Measurements from ENCODE around the gene CDYL2. TPM values are rescaled to one million over a fixed set of nuclear protein-coding genes. Genes with fewer than 3 reads are reported as not detected.
"Not testable (repeated sequence)": the region's sequence is repeated elsewhere in the genome, so short reads cannot be mapped to it uniquely, and the experiment has no call there.

CDYL2 gene
- total and polyA plus RNA-seq, 4 experiments from 2014 or later = 0.91 to 42.4 (median 20.0) TPM

DNA sequence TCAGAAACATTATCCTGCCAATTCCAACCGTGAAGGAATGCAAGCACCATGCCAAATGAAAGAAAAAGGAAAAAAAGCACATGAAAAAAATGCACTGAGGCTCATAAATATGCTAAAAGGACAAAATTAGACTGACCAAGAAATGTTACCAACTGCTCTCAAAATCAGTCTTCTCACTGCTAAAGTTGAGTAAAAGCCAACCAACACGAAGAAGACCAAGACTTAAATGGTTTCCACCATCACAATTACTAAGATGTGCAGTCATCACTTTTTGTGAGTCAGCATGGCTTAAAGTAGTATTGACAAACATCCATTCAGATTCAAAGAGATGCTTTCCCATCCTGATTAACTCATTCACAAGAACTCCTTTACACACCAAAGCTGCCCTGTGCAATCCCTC lies 16.4 kb downstream of the CDYL2 start:
- POLR2A ChIA-PET (ENCODE audit: partially characterized antibody) = no interaction called here
- no peak overlapping the region for H3K27ac Mint-ChIP-seq
- peaks cover 7 to 15% (median 9%) of the 10 kb centered on the region in 4 donors for H3K4me1 Mint-ChIP-seq
- Histone ChIP-seq H3K27ac (ENCODE audit: low read depth, low read length) (no peak overlapping the region), H3K27me3 (ENCODE audit: insufficient read depth, low read length) (no peaks in the 10 kb centered on the region), H3K36me3 (ENCODE audit: insufficient read depth, low read length) (no peaks in the 10 kb centered on the region), H3K4me3 (ENCODE audit: low read length in 2 of 2) (no peak overlapping the region), H3K9me3 (ENCODE audit: control insufficient read depth in 1 of 2, low read length in 2 of 2) (peaks cover 0 to 5% of the 10 kb centered on the region in 2 donors), H3K4me1 (ENCODE audit: insufficient read depth, low read length) (no peaks in the 10 kb centered on the region)
- no peak for DNase-seq
- peaks cover 2 to 23% (median 18%) of the 10 kb centered on the region in 8 donors for H3K9me3 Mint-ChIP-seq
- H3K4me3 Mint-ChIP-seq = no peak overlapping the region
- H3K36me3 Mint-ChIP-seq = peaks cover 8 to 20% of the 10 kb centered on the region in 2 donors
- intact Hi-C loops (cut with micrococcal nuclease) = no loop called here
- H3K27me3 Mint-ChIP-seq = no peaks in the 10 kb centered on the region
- CTCF ChIA-PET (ENCODE audit: partially characterized antibody) = no interaction called here

DNA sequence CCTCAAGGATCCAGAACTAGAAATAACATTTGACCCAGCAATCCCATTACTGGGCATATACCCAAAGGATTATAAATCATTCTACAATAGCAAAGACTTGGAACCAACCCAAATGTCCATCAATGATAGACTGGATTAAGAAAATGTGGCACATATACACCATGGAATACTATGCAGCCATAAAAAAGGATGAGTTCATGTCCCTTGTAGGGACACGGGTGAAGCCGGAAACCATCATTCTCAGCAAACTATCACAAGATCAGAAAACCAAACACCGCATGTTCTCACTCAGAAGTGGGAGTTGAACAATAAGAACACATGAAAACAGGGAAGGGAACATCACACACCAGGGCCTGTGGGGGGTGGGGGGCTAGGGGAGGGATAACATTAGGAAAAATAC lies 17.8 kb downstream of the CDYL2 start:
- H3K27me3 Mint-ChIP-seq; POLR2A ChIA-PET (ENCODE audit: partially characterized antibody); H3K4me1 ChIP-seq (ENCODE audit: insufficient read depth, low read length); DNase-seq; H3K9me3 ChIP-seq (ENCODE audit: control insufficient read depth in 1 of 2, low read length in 2 of 2); H3K36me3 ChIP-seq (ENCODE audit: insufficient read depth, low read length); H3K27me3 ChIP-seq (ENCODE audit: insufficient read depth, low read length); H3K4me3 Mint-ChIP-seq; CTCF ChIA-PET (ENCODE audit: partially characterized antibody); intact Hi-C loops (cut with micrococcal nuclease); H3K27ac ChIP-seq (ENCODE audit: low read depth, low read length); H3K4me3 ChIP-seq (ENCODE audit: low read length in 2 of 2); H3K27ac Mint-ChIP-seq: not testable (repeated sequence)
- Mint-ChIP-seq H3K36me3 (peaks cover 17 to 30% of the 10 kb centered on the region in 2 donors), H3K9me3 (peaks cover 2 to 38% (median 31%) of the 10 kb centered on the region in 8 donors), H3K4me1 (peaks cover 2 to 13% (median 8%) of the 10 kb centered on the region in 4 donors)

- H3K27ac ChIP-seq (ENCODE audit: low read depth, low read length) = no peak overlapping the region
- no peaks in the 10 kb centered on the region for H3K4me1 ChIP-seq (ENCODE audit: insufficient read depth, low read length)
- H3K27me3 Mint-ChIP-seq = no peaks in the 10 kb centered on the region
- DNase-seq = no peak
- CTCF ChIA-PET (ENCODE audit: partially characterized antibody) = no interaction called here
- POLR2A ChIA-PET (ENCODE audit: partially characterized antibody) = no interaction called here
- H3K36me3 Mint-ChIP-seq = peaks cover 20 to 41% of the 10 kb centered on the region in 2 donors
- H3K36me3 ChIP-seq (ENCODE audit: insufficient read depth, low read length) = no peaks in the 10 kb centered on the region
- no peaks in the 10 kb centered on the region for H3K27me3 ChIP-seq (ENCODE audit: insufficient read depth, low read length)
- peaks cover 2 to 51% (median 43%) of the 10 kb centered on the region in 8 donors for H3K9me3 Mint-ChIP-seq
- intact Hi-C loops (cut with micrococcal nuclease) = loop anchor here (1.0 kb wide), 1 partner anchor 29 kb away; no protein-coding TSS in a partner anchor
- H3K4me1 Mint-ChIP-seq = peaks cover 0 to 10% (median 6%) of the 10 kb centered on the region in 4 donors
- no peak overlapping the region for H3K4me3 ChIP-seq (ENCODE audit: low read length in 2 of 2)
- no peak overlapping the region for H3K27ac Mint-ChIP-seq
- no peak overlapping the region for H3K4me3 Mint-ChIP-seq
- peaks cover 0 to 8% of the 10 kb centered on the region in 2 donors for H3K9me3 ChIP-seq (ENCODE audit: control insufficient read depth in 1 of 2, low read length in 2 of 2)
Observed at GRCh38 chr16:80784951-80785350, 19.4 kb downstream of the CDYL2 start.

DNA sequence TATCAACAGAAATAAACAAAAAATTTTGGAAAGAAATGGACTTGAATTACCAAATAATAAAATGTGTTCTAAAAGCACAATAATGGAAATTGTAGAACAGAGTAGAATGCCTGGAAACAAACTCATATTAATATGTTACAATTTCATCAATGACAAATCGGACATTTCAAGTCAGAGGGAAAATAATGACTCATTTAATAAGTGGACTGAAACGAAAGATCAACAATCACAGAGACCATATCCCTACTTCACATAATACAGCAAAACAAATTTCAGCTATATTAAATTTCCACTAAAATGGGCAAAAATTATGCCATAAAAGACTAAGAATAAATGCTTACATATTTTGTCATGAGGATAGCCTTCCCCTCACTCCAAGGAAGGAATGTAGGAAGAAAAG lies 25.7 kb downstream of the CDYL2 start:
- peaks cover 0 to 8% of the 10 kb centered on the region in 2 donors for H3K9me3 ChIP-seq (ENCODE audit: control insufficient read depth in 1 of 2, low read length in 2 of 2)
- no peak overlapping the region for H3K27ac ChIP-seq (ENCODE audit: low read depth, low read length)
- no peaks in the 10 kb centered on the region for H3K27me3 Mint-ChIP-seq
- peaks cover 0 to 34% (median 30%) of the 10 kb centered on the region in 8 donors for H3K9me3 Mint-ChIP-seq
- peaks cover 0 to 8% (median 5%) of the 10 kb centered on the region in 4 donors for H3K4me1 Mint-ChIP-seq
- ChIA-PET CTCF (ENCODE audit: partially characterized antibody) (no interaction called here), POLR2A (ENCODE audit: partially characterized antibody) (no interaction called here)
- peaks cover 18 to 26% of the 10 kb centered on the region in 2 donors for H3K36me3 Mint-ChIP-seq
- H3K4me3 Mint-ChIP-seq = peak overlapping the region in 1 of 8 donors; percentile 43
- intact Hi-C loops (cut with micrococcal nuclease) = no loop called here
- H3K27ac Mint-ChIP-seq = no peak overlapping the region
- DNase-seq = no peak
- no peaks in the 10 kb centered on the region for H3K36me3 ChIP-seq (ENCODE audit: insufficient read depth, low read length)
- no peak overlapping the region for H3K4me3 ChIP-seq (ENCODE audit: low read length in 2 of 2)
- no peaks in the 10 kb centered on the region for H3K4me1 ChIP-seq (ENCODE audit: insufficient read depth, low read length)
- H3K27me3 ChIP-seq (ENCODE audit: insufficient read depth, low read length) = no peaks in the 10 kb centered on the region

- Mint-ChIP-seq H3K27me3 (no peaks in the 10 kb centered on the region), H3K4me3 (no peak overlapping the region), H3K4me1 (peaks cover 0 to 8% (median 5%) of the 10 kb centered on the region in 4 donors), H3K9me3 (peaks cover 0 to 20% (median 18%) of the 10 kb centered on the region in 8 donors), H3K36me3 (peaks cover 10 to 17% of the 10 kb centered on the region in 2 donors), H3K27ac (no peak overlapping the region)
- H3K36me3 ChIP-seq (ENCODE audit: insufficient read depth, low read length) = no peaks in the 10 kb centered on the region
- no peak for DNase-seq
- intact Hi-C loops (cut with micrococcal nuclease) = no loop called here
- no peak overlapping the region for H3K4me3 ChIP-seq (ENCODE audit: low read length in 2 of 2)
- H3K27ac ChIP-seq (ENCODE audit: low read depth, low read length) = no peak overlapping the region
- POLR2A ChIA-PET (ENCODE audit: partially characterized antibody) = no interaction called here
- H3K9me3 ChIP-seq (ENCODE audit: control insufficient read depth in 1 of 2, low read length in 2 of 2) = no peaks in the 10 kb centered on the region
- no peaks in the 10 kb centered on the region for H3K4me1 ChIP-seq (ENCODE audit: insufficient read depth, low read length)
- H3K27me3 ChIP-seq (ENCODE audit: insufficient read depth, low read length) = no peaks in the 10 kb centered on the region
- CTCF ChIA-PET (ENCODE audit: partially characterized antibody) = no interaction called here
Observed at GRCh38 chr16:80776856-80777255, 27.5 kb downstream of the CDYL2 start.

GRCh38 chr16:80775450-80775849 lies 28.9 kb downstream of the CDYL2 start:
- CTCF ChIA-PET (ENCODE audit: partially characterized antibody) = interaction anchor here (1.1 kb wide), 1 partner anchor 14 kb away, joined by 3 read pairs; no protein-coding TSS in a partner anchor
- DNase-seq = no peak
- H3K36me3 Mint-ChIP-seq = peaks cover 4 to 7% of the 10 kb centered on the region in 2 donors
- no peaks in the 10 kb centered on the region for H3K9me3 ChIP-seq (ENCODE audit: control insufficient read depth in 1 of 2, low read length in 2 of 2)
- no peaks in the 10 kb centered on the region for H3K4me1 ChIP-seq (ENCODE audit: insufficient read depth, low read length)
- no peaks in the 10 kb centered on the region for H3K27me3 Mint-ChIP-seq
- H3K36me3 ChIP-seq (ENCODE audit: insufficient read depth, low read length) = no peaks in the 10 kb centered on the region
- POLR2A ChIA-PET (ENCODE audit: partially characterized antibody) = no interaction called here
- H3K27ac Mint-ChIP-seq = no peak overlapping the region
- H3K9me3 Mint-ChIP-seq = peaks cover 0 to 12% (median 7%) of the 10 kb centered on the region in 8 donors
- intact Hi-C loops (cut with micrococcal nuclease) = no loop called here
- H3K4me3 Mint-ChIP-seq = no peak overlapping the region
- H3K4me1 Mint-ChIP-seq = peaks cover 0 to 8% (median 4%) of the 10 kb centered on the region in 4 donors
- no peak overlapping the region for H3K4me3 ChIP-seq (ENCODE audit: low read length in 2 of 2)
- no peak overlapping the region for H3K27ac ChIP-seq (ENCODE audit: low read depth, low read length)
- no peaks in the 10 kb centered on the region for H3K27me3 ChIP-seq (ENCODE audit: insufficient read depth, low read length)

DNA sequence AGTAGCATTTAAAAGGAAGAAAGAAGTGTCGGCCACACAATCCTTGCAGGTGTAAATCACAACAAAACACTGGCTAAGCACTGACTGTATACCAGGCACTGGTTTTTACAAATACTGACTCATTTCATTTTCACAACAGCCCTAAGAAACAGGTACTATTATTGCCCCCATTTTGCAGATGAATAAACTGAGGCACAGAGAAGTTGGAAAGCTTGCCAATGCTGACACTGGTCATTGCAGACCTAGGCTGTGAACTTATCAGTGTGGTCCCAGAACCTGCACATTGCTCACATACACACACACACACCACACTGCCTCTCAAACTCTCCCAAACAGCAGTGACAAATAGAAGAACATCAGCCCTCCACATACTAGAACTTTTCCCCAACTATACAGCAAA lies 37.6 kb downstream of the CDYL2 start:
- Histone ChIP-seq H3K4me1 (ENCODE audit: insufficient read depth, low read length) (peaks cover 12% of the 10 kb centered on the region), H3K4me3 (ENCODE audit: low read length in 2 of 2) (no peak overlapping the region), H3K36me3 (ENCODE audit: insufficient read depth, low read length) (no peaks in the 10 kb centered on the region), H3K9me3 (ENCODE audit: control insufficient read depth in 1 of 2, low read length in 2 of 2) (no peaks in the 10 kb centered on the region), H3K27me3 (ENCODE audit: insufficient read depth, low read length) (no peaks in the 10 kb centered on the region), H3K27ac (ENCODE audit: low read depth, low read length) (no peak overlapping the region)
- Mint-ChIP-seq H3K9me3 (peaks cover 0 to 14% (median 7%) of the 10 kb centered on the region in 8 donors), H3K4me1 (peaks cover 7 to 15% (median 11%) of the 10 kb centered on the region in 4 donors), H3K27ac (no peak overlapping the region), H3K4me3 (no peak overlapping the region), H3K27me3 (no peaks in the 10 kb centered on the region), H3K36me3 (peaks cover 7 to 11% of the 10 kb centered on the region in 2 donors)
- CTCF ChIA-PET (ENCODE audit: partially characterized antibody) = no interaction called here
- POLR2A ChIA-PET (ENCODE audit: partially characterized antibody) = no interaction called here
- DNase-seq = no peak
- intact Hi-C loops (cut with micrococcal nuclease) = no loop called here

All from CD4-positive, alpha-beta memory T cell (primary cell).